ENCODE results near the gene CPNE4.
"Not testable (repeated sequence)": the region's sequence is repeated elsewhere in the genome, so short reads cannot be mapped to it uniquely, and the experiment has no call there.

CPNE4 gene

DNA sequence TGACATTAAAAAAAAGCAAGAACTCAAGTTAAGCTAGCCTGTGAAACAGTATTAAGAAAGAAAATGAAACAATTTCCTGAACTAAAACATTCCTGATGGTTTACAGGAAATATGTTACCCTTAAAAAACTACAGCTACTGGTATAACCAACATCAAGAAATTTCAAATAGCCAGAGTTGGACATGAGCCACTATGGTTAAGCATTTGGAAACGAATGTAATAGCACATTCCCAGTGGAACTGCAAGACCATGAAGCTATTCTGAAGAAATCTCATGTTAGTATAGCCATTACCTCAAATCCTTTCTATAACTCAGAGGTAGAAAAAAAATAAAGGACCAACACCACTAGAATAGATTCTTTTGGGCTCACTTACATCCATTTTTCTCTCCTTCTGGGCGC, 30.2 kb downstream of the CPNE4 start:
- TF ChIP-seq POLR2A (IDR thresholded peaks at IDR 0.05; ENCODE audit: low read depth, low read length), result no peak

DNA sequence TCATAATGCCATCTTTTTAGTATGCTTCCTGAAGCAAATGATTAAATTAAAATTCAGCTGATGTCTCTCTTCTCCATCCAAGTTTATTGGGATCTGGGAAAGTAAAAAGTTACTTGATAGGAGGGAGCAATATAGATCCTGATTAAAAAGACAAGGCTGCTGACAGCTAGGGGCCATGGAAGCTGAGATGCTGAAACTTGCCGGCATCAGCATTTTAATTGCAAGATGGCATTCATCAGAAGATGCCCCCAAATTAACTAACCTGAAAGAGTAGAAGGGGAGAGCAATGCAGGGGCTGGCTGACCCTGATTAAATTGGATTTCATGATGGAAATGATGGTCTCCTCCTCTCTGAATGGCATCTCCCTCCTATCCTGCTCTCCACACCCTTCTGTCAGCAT, 31.1 kb downstream of the CPNE4 start:
- TF ChIP-seq POLR2A (IDR thresholded peaks at IDR 0.05; ENCODE audit: low read depth, low read length), result no peak
- DNase-seq (ENCODE audit: insufficient read length, low spot score) (no peak), FAIRE-seq (no peak)

More for the DNA sequence above, 30.2 kb downstream of the CPNE4 start:
- FAIRE-seq (no peak), DNase-seq (ENCODE audit: insufficient read length, low spot score) (no peak)

DNA sequence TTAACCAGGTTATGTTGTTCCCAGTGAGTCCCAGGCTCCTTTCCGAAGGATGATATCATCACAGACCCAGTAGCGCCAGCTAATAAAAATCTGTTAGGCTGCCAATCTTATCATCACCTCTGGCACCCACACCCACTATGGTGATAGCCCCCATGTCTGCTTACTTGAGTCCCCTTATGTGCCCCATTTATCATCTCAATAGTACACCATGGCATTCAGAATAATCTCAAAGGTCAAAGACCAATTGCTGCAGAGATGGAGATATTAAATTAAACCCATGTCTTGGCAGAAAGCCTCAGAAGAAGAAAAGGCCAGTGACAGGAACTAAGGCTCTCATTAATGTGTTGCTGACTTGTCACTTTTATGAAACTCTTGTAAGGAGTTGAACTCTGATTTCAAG, 32.8 kb downstream of the CPNE4 start:
- no peak for FAIRE-seq
- no peak for DNase-seq (ENCODE audit: insufficient read length, low spot score)
- no peak for TF ChIP-seq POLR2A (IDR thresholded peaks at IDR 0.05; ENCODE audit: low read depth, low read length)

DNA sequence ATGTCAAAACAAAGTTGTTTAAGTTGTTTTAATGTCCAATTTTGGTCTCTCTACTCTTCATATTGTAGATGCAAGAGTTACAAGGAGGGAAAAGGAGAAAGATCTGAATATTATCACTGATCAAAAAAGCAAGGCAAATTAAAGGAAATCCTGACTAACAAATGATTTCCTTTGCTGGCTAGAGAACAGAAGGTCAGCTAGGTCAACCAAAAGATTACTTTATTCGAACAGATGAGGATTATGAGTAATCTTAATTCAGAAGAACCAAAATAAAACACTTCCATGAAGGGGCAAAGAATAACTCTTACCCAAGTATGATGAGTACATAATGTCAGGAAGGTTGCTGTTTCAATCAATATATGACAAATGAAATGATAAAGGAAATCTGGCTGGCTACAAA, 33.8 kb downstream of the CPNE4 start:
- FAIRE-seq (no peak), DNase-seq (ENCODE audit: insufficient read length, low spot score) (no peak)
- no peak for TF ChIP-seq POLR2A (IDR thresholded peaks at IDR 0.05; ENCODE audit: low read depth, low read length)

DNA sequence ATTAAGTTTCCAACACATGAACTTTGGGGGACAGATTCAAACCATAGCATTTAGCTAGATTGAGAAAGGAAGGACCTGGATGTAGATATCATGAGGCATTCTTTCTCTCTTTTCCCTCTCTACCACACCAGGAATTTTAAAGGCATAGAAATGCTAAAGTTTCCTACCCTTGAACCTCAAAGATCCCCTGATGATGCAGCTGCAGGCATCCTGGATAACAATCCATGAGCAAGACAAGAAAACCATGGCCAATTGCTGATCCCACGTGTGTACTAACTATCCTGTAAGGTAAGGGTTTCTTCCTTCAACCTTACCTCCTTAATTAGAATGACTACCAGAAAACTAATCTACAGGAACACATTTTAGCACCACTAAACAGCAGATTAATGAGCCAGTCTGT, 36.8 kb downstream of the CPNE4 start:
- TF ChIP-seq POLR2A (IDR thresholded peaks at IDR 0.05; ENCODE audit: low read depth, low read length), result no peak
- no peak for DNase-seq (ENCODE audit: insufficient read length, low spot score)
- FAIRE-seq, result no peak

DNA sequence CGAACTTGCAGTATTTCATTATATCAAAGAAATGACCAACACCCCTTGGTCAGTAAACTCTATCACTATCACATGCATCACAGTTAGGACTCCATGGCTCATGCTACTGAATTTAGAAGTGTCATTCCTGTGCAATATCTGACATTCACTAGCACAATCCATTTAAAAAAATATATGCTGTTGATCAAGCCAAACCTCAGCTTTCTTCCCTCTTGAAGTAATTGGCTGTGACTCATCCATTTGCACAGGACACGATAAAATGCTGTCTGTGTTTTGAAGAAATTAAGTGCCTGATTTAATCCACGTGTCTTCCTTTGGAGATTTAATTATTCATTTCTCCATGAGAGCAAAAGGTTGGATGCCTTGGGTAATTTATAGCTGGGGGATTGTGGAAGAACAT, 38.9 kb downstream of the CPNE4 start:
- FAIRE-seq, result no peak
- TF ChIP-seq POLR2A (IDR thresholded peaks at IDR 0.05; ENCODE audit: low read depth, low read length), result no peak
- no peak for DNase-seq (ENCODE audit: insufficient read length, low spot score)

DNA sequence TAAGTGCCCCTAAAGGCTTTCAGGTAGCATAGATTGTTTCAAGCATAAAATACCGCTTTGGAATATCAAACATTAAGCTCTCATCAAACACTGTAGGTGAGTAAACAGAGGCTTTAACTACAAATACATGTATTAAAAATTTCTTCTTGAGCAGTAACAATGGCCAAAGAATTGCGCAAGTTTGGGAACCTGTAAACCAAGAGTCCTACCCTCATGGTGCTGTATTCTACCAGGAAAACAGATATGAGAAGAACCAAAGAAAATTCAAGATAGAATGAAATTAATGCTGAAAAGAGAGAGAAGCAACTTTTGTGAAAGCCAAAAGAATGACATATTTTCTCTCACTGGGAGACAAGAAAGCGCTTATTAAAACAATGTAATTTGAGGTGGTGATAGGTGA, 45.5 kb downstream of the CPNE4 start:
- FAIRE-seq, result no peak
- no peak for DNase-seq (ENCODE audit: insufficient read length, low spot score)
- TF ChIP-seq POLR2A (IDR thresholded peaks at IDR 0.05; ENCODE audit: low read depth, low read length), result no peak

DNA sequence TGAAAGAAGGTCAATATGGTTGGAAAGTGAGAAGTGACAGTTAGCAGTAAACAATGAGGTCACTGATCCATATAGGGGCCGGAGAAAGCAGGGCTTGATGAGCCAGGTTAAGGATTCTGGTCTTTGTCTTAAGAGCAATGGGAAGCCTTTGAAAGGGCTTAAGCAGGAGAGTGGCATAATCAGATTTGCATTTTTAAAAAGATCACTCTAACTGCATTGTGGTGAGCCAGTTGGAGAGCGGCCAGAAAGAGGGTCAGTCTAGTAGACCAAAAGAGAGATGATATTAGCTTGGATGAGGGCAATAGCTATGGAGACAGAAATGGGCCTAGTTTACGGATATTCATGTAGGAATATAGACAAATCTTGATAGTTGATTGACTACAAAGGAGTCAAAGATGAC, 46.6 kb downstream of the CPNE4 start:
- DNase-seq (ENCODE audit: insufficient read length, low spot score), result no peak
- TF ChIP-seq POLR2A (IDR thresholded peaks at IDR 0.05; ENCODE audit: low read depth, low read length), result no peak
- FAIRE-seq, result no peak

DNA sequence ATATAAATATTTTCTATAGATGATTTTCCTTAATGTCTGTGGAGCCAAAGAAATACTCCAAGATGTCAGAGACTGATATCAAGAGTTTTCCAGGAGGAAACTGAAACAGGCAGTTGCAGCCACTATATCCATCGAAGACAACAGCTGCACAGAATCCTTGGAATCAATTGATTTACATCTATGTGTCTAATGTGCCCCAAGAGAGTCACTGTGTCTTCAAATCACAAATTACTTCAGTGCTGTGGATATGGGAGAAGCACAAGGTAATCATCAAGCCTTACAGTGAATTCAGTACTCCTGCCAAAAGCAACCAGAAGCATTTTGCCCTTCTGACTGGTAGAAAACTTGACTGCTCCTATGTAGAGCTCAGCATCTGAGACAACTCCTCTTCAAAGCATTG, 51.1 kb downstream of the CPNE4 start:
- TF ChIP-seq POLR2A (IDR thresholded peaks at IDR 0.05; ENCODE audit: low read depth, low read length), result no peak
- no peak for FAIRE-seq
- no peak for DNase-seq (ENCODE audit: insufficient read length, low spot score)

DNA sequence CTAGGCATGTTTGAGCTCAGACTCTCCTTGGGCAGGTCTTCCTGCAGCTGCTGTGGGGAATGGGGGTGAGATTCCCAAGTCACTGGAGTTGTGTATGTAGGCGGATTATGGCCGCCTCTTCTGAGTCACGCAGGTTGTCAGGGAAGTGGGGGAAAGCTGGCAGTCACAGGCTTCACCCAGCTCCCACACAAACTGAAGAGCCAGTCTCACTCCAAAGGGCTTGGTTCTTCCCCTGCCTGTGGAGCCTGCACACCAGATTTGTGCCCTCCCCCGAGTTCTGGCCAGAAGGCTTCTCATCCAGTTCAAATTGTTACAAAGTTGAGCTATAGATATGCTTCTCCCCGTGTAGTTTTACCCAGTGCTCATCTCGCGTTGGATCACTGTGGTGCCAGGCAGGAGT, 53.5 kb downstream of the CPNE4 start:
- DNase-seq (ENCODE audit: insufficient read length, low spot score) (no peak), FAIRE-seq (no peak)
- TF ChIP-seq POLR2A (IDR thresholded peaks at IDR 0.05; ENCODE audit: low read depth, low read length), result no peak

DNA sequence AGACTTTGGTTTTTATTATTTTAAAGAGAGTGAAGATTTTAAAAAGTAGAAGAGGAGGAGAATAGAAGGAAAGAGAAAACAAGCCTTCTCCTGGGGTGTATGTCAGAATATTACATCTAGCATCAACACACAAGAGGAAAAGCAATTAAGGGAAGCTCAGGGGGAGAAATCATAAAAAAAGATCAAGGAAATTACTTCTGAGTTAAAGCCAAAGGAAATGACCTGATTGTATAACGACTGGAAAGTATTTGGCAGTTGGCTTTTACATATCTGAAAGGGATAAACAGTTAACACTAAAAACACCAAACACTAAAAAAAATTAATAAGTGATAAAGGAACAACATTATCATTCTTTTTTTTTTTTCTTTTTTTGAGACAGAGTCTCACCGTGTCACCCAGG, 58.4 kb downstream of the CPNE4 start:
- DNase-seq (ENCODE audit: insufficient read length, low spot score) (no peak), FAIRE-seq (no peak)
- no peak for TF ChIP-seq POLR2A (IDR thresholded peaks at IDR 0.05; ENCODE audit: low read depth, low read length)

DNA sequence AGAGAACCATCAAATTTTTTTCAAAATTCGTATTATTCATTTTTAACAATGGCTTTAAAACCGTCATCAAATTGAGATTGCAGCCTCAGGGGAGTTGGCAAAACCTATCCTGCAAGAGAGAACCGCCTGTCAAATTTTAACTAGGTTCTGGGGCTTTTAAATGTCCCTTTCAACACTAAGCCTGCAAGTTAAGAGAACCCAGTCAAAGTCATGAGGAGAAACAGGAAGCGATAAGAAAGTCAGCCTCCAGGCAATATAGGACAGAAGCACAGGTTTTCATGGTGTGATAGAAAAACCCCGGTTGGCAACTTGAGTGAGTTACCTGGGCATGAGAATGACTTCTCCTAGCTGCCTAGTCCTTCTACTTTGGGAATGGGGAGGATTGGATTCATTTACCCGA, 59.8 kb downstream of the CPNE4 start:
- no peak for DNase-seq (ENCODE audit: insufficient read length, low spot score)
- no peak for FAIRE-seq
- no peak for TF ChIP-seq POLR2A (IDR thresholded peaks at IDR 0.05; ENCODE audit: low read depth, low read length)

DNA sequence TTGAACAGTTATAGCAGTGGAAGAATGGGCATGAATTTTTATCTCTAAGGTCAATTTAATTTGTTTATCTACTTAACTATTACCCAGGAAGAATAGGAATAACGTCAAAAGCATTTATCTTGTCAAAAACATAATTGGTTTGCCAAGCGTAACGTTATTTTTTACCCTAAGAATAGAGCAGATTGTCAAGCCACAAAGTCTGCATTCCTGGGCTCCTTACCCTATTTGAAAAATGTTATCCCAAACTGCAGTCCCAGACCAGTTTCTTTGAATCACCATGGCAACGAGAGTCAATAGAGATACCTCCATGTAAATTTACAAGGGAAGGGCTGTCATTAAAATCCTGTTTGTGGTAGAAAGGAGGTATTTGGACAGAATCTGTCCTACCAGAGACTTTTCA, 61.1 kb downstream of the CPNE4 start:
- DNase-seq (ENCODE audit: insufficient read length, low spot score), result no peak
- TF ChIP-seq POLR2A (IDR thresholded peaks at IDR 0.05; ENCODE audit: low read depth, low read length), result no peak
- no peak for FAIRE-seq

DNA sequence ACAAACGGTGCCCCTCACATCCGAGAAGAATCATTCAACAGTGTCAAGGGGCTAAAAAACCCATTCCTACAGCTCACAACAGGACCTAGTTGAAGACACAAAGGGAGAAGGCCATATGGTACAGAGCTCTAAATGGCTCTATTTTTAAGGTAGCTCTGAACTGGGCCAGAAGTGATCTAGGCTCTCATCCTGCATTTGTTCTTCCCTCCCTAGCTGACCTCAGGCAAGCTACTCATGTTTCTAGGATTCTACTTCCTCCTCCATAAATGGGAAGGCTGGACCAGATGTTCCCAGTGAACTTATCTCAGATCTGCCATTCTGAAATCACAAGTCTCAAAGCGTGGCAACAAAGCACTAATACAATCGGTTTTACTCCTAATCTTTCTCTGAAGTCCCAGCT, 62.3 kb downstream of the CPNE4 start:
- DNase-seq (ENCODE audit: insufficient read length, low spot score), result no peak
- no peak for TF ChIP-seq POLR2A (IDR thresholded peaks at IDR 0.05; ENCODE audit: low read depth, low read length)
- no peak for FAIRE-seq

DNA sequence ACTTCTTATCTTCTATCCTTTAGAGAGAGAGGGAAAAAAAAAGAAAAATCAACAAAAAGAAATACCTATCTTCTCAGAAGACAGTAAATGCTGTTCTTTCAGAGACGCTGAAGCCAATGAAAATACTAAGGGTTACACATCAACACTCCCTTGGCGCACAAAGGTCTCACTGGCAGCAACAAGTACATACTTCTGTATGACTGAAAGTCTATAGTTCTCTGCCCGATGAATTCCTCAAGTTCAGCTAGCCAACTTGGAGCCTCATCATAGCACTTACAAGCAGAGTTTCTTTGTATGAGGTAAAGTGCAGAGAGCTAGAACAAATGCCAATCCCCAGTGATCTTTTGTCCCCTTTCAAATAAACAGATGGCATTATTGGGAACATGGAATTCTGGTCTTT, 62.7 kb downstream of the CPNE4 start:
- no peak for FAIRE-seq
- no peak for DNase-seq (ENCODE audit: insufficient read length, low spot score)
- TF ChIP-seq POLR2A (IDR thresholded peaks at IDR 0.05; ENCODE audit: low read depth, low read length), result no peak

DNA sequence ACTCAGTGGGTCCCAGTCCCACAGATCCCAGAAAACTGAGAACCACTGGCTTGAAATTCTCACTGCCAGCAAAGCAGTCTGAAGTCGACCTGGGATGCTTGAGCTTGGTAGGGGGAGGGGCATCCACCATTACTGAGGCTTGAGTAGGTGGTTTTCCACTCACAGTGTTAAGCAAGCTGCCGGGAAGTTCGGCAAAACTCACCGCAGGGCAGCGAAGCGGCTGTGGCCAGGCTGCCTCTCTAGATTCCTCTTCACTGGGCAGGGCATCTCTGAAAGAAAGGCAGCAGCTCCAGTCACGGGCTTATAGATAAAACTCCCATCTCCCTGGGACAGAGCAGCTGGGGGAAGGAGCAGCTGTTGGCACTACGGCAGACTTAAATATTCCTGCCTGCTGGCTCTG, 71.4 kb downstream of the CPNE4 start:
- not testable (repeated sequence) for FAIRE-seq; DNase-seq (ENCODE audit: insufficient read length, low spot score)

Measured in H54 (cell line).